ES-I3 (cell line): ENCODE data around the gene NEK4.
"Not testable (repeated sequence)": the region's sequence is repeated elsewhere in the genome, so short reads cannot be mapped to it uniquely, and the experiment has no call there.

Experiments
- H3K36me3 ChIP-seq: 2 replicates; pipeline ENCODE4 v1.6.1; 2013; ENCODE audit warnings: mild to moderate bottlenecking, low read length, control low read depth, moderate library complexity; ENCODE audit not compliant: insufficient read depth
- H3K4me1 ChIP-seq: 2 replicates; pipeline ENCODE4 v1.6.1; 2013; ENCODE audit warnings: mild to moderate bottlenecking, control low read depth, low read length; ENCODE audit not compliant: insufficient read depth
- H3K9ac ChIP-seq: 2 replicates; pipeline ENCODE4 v1.6.1; 2013; ENCODE audit warnings: low read depth, mild to moderate bottlenecking, low read length, moderate library complexity
- H3K9me3 ChIP-seq: 2 replicates; pipeline ENCODE4 v1.6.1; 2013; ENCODE audit warnings: mild to moderate bottlenecking, low read length, moderate library complexity; ENCODE audit not compliant: control insufficient read depth, insufficient read depth

Gene NEK4

GRCh38 chr3:52678265-52679198 lies 92.2 kb downstream of the NEK4 start:
- peaks cover 10% of the 10 kb centered on the region for H3K4me1 ChIP-seq
- no peak overlapping the region for H3K9ac ChIP-seq
- peaks cover 15% of the 10 kb centered on the region for H3K36me3 ChIP-seq
- no peaks in the 10 kb centered on the region for H3K9me3 ChIP-seq

DNA sequence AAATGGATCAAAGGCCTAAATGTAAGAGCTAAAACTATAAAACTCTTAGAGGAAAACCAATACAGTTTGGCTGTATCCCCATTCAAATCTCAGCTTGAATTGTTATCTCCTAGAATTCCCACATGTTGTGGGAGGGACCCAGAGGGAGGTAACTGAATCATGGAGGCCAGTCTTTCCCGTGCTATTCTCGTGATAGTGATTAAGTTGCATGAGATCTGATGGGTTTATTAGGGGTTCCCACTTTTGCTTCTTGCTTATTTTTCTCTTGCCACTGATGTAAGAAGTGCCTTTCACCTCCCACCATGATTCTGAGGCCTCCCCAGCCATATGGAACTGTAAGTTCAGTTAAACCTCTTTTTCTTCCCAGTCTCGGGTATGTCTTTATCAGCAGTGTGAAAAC lies 94.5 kb downstream of the NEK4 start:
- not testable (repeated sequence) for H3K4me1 ChIP-seq, H3K9me3 ChIP-seq, H3K9ac ChIP-seq
- peaks cover 15% of the 10 kb centered on the region for H3K36me3 ChIP-seq

GRCh38 chr3:52671676-52672075 lies 99.1 kb downstream of the NEK4 start:
- H3K4me1 ChIP-seq: peaks cover 15% of the 10 kb centered on the region; the same call in 1 of the 2 replicates
- H3K9ac ChIP-seq: no peak overlapping the region
- H3K36me3 ChIP-seq: 0 out of 2 replicates have a peak, but pooled peaks cover 8% of the 10 kb centered on the region
- H3K9me3 ChIP-seq: no peaks in the 10 kb centered on the region

GRCh38 chr3:52670621-52671521 lies 99.9 kb downstream of the NEK4 start:
- H3K9ac ChIP-seq: no peak overlapping the region
- H3K4me1 ChIP-seq: peaks cover 15% of the 10 kb centered on the region; the same call in 1 of the 2 replicates
- H3K9me3 ChIP-seq: no peaks in the 10 kb centered on the region
- H3K36me3 ChIP-seq: 0 out of 2 replicates have a peak, but pooled peaks cover 5% of the 10 kb centered on the region

DNA sequence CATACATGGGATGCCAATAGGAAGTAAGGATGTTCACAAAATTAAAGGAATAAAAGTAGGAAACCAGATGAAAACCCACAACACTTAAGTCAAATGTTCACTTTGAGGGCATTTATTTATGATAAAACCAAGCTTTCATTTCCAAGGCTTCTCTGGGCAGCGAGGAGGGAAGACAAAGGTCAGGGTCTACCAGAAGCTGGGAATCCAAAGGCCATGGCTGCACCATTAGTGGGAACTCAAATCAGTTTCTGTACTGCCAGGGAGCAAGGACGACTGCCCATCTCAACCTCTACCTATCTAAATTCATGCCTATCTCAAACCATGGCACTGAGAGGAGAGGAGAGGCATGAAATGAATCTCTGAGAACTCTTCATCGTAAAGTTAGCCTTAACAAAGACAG lies 107.6 kb downstream of the NEK4 start:
- Histone ChIP-seq H3K36me3 (peaks cover 6% of the 10 kb centered on the region; the same call in 1 of the 2 replicates), H3K4me1 (no peaks in the 10 kb centered on the region), H3K9me3 (no peaks in the 10 kb centered on the region), H3K9ac (no peak overlapping the region)

GRCh38 chr3:52660046-52660445 lies 110.7 kb downstream of the NEK4 start:
- Histone ChIP-seq H3K9me3 (no peaks in the 10 kb centered on the region), H3K36me3 (peaks cover 11% of the 10 kb centered on the region), H3K9ac (no peak overlapping the region), H3K4me1 (no peaks in the 10 kb centered on the region)
